Activated CD8-positive, alpha-beta memory T cell treated with anti-CD3 and anti-CD28 coated beads for 4 hours (primary cell): ENCODE measurements around the gene GCSH.
A peak's percentile ranks its signal among the peaks of the same experiment; 100 is the strongest.
"Not testable (repeated sequence)": the region's sequence is repeated elsewhere in the genome, so short reads cannot be mapped to it uniquely, and the experiment has no call there.

Source experiments
- DNase-seq, 2 donors: peaks; one replicate each; pipeline ENCODE4 v3.0.0-alpha.2; 2020; ENCODE audit warnings: low read depth in 2 of 2

Gene GCSH

DNA sequence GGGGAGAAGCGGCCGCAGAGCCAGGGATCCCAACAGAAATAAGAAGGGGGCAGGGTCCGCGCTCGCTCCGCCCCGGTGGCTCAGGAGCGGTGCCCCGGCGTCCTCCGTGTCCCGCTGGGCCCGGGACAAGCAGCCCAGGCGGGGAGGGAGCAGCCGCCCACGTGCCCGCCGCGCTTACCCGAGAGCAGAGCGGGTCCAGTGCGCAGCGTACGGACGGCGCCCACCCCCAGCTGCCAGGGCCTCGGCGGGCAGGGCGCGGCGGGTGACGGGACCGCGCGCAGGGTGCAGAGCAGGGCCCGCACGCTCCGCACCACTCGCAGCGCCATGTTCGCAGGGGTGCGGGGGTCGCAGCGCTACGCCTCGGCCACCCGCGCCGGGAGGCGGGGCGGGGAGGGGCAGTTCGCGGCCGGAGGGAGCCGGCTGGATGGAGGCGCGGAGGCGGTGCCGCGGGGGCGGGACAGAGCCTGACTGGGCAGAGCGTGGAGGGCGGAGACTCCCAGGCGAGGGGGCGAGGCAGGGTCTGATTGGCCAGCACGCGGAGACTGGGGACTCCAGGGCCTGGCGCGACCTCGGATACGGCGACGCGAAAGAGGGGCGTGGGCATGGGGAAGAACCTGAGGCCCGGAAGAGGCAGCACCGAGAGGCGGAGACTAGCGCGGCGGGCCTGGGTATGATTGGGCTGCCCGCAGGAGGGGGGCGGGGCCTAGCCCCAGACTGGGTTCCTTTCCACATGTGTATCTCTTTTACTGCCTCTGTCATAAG is at the start of gene GCSH:
GCSH (minus strand) TSS at position 443 of the 762 bp plus-strand sequence; CDS start at position 326, 117 bp downstream.
- peak; percentile 96 to 97 for DNase-seq

DNA sequence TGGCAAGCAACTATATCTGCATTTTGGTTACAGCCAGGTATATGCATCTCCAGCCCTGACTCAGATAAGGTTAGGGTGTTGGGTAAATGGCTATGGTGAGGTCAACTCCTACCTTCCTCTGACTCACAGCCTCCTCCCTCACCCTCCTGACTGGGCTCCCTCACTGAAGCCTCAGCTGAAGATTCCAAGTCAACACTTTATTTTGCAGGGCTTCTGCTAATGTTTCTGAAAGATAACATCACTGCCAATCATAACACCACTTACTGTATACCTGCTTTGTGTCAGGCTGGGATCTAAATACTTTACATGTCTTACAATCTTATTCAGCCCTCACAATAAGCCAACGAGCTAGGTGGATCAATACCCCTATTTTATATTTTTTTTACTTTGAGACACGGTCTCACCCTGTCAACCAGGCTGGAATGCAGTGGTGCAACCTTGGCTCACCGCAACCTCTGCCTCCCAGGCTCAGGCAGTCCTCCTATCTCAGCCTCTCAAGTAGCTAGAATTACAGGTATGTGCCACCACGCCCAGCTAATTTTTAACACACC is 47.8 kb upstream of the GCSH start:
- DNase-seq = no peak

DNA sequence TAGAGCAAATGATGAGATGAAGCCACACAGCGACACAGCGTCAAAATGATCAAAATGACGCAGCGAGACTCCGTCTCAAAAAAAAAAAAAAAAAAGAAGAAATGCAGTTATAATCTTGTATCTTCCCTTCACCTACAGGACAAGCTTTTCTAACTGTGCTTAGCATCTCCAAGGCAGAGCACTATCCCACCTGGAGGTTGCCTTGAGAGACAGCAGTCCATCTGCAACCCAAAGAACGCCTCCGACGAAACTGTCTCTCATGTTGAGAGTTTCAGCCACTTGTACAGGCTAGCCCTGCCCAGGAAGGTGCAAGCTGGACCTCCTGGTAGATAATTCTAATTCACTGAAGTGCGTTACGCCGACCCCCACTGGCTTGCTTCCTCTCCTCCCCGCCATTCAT is 46.7 kb upstream of the GCSH start:
- DNase-seq = no peak

DNA sequence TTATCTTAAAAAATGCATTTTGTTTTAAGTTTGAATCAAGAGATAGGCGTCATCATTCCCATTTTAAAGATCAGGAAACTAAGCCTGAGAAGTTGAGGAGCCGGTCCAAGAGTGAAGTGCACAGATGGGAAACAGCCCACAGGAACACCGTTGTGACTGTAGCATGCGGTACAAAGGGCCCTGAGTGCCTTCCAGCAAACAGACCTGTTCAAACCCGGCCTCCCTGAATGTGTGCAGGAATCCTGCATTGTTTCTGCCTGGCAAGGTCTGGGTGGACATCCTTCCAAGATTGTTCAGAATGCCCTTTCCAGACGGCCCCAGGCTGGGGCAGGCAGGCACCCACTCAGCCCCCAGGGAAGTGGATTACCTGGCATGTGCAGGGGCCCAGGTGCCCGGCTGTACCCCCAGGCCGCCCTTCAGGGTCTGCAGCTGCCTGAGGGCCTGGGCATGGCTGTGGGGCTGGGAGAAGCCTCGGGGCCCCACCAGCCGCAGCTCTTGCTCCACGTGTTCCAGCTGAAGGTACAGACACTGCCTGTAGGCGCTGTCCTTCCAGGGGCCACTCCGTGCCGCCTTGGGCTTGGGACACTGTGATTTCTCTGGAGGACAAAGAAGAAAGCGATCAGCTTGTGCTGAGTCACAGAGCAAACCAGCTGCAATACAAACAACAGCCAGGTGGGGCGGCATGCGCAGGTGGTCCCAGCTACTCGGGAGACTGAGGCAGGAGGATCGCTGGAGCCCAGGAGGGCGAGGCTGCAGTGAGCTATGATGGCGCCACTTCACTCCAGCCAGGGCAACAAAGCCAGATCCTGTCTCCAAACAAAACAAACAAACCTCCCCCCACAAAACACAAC is 45.0 kb upstream of the GCSH start:
- no peak for DNase-seq

DNA sequence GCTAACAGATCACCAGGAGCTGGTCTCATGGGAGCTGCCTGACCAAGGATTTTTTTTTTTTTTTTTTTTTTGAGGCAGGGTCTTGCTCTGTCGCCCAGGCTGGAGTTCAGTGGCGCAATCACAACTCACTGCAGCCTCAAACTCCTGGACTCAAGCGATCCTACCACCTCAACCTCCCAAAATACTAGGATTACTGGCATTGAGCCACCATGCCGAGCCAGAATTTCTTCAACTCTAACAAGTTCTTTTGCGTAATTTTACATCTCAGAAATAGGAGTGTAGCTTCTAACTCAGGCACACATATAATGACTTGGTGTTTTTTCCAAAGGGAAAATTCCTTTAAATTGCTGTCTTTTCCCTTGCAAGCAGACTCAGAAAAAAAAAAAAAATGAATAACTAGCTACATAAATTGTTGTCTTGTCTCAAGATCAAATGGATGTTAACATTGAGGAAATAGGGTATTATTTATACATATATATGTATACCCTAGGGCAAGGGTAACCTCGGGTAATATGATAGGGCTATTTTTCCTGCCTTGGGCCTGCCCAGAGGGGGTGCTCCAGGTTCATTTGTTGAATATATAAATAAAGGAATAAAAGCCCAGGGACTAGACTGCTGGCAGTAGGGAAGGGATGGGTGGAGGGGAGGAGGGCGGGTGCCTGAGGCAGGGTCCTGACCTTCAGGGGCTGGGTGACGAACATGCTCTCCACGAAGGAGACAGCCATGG is 42.8 kb upstream of the GCSH start:
- no peak for DNase-seq

DNA sequence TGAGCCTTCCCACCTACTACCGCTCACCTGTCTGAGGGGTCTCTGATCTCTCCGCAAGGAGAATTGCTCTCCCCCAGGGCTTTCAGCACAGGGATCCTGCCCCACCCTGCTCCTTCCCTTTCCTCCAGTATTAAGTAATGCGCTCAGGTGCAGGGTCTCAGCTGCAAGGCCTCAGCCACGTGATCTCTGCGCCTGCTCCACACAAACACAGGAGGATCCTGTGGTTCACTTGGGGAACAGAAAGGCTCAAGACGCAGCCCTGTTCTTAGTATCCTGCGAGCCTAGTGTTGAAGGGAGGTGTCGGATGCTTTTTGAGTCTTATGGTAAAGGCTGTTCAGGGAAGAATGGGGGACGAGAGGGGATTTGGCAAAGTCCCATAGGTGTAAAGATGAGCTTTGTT is 41.6 kb upstream of the GCSH start:
- no peak for DNase-seq

DNA sequence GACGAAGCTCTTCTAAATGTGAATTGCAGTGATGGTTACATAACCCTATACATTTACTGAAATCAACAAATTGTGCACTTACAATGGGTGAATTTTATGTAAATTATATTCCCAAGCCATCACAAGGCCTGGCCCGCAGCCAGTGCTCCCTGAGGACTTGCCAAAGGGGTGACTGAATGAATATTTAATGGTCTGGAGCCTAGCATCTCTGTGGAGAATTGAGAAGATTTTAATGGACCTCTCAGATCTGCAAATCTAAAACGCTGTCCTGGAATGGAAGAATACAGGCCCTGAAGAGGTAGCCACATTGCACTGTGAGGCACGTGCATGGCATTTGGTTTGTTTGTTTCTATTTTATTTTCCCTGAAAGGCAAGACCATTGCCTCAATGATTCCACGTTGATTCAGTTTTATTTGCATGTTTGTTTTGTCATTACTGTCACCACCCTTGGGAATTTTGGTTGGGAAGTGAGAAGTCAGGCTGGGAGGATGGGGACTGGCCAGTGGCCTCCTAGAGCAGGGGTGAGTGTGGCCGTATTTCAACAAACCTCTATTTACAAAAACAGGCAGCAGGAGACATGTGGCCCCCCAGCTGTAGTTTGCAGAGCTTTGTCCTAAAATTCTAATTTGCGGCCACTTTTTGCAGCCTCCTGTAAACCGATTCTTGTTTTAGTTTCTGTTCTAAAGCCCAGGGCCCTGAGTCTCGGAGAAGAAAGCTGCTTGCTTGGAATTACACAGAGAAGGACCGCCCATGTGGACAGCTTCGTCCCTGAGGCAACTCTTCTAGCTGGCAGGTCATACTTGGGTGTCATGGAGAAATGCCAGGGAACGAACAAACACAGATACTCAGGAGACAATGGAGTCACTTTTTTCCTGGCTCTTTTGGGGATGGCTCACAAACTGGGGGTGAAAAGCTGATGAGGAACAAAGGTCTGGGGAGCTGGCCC is 40.5 kb upstream of the GCSH start:
- no peak for DNase-seq

DNA sequence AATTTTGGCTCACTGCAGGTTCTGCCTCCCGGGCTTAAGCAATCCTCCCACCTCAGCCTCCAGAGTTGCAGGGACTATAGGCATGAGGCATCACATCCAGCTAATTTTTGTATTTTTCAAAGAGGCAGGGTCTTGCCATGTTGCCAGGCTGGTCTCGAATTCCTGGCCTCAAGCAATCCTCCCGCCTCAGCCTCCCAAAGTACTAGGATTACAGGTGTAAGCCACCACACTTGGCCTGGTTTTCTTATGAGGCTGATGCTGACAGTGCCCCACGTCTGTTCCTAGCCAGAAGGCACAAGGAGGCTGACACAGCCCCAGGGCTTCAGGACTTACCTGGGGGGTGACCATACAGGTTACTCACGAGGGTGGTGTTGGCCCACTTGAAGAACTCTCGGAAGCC is 33.9 kb upstream of the GCSH start:
- DNase-seq = no peak

DNA sequence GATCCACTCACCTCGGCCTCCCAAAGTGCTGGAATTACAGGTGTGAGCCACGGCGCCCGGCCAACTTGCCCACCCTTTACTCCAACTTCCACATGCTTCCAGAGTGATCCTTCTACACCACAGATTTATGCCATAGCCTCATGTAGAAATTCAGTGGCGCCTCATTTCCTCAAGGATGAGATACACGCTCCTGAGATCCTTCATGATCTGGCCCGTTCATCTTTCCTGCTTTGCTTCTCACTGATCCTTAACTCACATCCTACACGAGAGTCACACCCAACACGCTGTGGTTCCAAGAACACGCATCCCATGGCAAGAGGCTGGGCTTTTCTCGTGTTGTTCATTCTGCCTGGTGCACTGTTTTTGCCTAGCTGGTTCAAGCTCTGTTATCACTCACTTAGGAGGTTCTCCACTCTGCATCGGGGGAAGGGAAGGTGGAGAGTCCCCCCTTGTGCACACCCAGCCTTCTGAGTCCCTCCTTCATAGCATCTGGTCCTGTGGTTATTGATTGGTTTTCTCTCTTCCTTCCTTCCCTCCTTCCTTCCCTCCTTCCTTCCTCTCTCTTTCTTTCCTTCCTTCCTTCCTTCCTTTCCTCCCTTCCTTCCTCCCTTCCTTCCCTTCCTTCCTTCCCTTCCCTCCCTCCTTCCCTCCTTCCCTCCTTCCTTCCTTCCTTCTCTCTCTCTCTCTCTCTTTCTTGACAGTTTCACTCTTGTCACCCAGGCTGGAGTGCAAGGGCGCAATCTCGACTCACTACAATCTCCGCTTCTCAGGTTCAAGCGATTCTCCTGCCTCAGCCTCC is 32.7 kb upstream of the GCSH start:
- DNase-seq = no peak

DNA sequence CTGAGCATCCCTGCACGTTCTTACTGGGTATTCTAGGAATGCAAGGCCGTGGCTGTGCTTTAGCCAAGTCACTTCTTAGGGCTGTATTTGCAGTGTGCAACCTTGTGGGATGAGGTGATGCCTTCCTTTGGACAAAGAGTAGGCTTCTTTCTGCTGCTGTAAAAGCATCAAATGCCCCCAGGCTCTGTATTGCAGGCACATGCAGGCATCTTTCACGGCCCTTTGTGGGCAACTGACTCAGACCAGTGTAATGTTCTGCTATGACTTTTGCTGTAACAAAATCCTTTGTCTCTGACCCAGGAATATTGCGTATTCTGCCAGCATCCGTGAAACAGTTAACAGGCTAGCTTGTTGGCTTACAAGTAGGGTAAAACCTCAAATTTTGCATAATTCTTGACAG is 30.9 kb upstream of the GCSH start:
- DNase-seq = no peak

DNA sequence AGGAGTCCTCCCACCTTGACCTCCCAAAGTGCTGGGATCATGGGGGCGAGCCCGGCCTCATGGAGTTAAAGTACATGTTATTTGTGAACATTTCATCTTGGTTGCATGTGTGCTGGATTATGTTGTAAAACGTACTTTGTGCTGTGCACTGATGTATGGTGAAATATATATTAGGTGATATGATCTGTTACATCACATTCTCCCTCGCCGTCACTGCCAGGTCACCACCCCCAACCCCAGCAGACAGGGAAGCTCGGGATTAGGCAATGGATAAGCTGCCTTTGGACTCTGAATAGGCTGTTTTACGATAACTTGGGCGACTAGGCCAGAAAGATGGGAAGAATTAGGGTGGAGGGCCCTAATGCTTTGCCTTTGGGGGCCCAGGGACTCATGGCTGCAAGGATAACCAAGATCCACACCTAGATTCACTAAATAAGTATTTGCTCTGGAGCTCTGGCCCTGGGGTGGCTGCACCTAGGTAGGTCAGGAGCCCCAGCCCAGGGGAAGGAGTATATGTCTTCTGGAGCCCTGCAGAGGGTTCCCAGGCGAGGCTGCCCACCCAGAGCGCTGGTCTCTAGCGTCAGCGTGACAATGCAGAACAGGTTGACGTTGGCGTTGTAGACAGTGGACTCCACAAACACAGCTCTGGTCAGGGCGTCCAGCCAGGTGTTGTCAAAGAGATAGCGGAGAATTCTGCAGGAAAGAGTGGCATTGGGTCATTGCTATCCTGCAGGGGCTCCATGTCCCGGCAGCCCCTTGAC is 27.1 kb upstream of the GCSH start:
- no peak for DNase-seq

DNA sequence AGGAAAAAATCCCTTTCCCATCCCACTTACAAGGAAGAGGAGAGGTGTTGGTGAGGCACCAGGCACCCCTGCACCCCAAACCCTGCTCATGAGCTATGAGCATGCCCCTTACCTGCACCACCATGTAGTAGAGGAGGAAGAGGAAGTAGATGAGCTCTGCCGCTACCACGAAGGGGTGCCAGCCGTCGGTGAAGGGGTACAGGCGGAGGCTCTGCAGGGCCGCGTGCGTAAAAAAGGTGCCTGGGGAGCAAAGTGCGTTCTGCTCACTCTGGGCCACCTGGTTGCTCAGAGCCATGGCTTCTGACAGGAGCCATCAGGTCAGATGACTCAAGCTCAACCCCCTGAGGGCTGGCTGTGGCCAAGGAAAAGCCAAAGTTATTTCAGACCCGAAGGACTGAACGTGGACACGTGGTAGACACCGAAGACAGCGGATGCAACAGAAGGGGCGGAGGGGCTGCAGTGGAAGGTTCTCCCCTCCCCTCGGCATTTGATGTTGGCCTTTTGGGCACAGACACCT is 25.3 kb upstream of the GCSH start:
- DNase-seq = no peak

DNA sequence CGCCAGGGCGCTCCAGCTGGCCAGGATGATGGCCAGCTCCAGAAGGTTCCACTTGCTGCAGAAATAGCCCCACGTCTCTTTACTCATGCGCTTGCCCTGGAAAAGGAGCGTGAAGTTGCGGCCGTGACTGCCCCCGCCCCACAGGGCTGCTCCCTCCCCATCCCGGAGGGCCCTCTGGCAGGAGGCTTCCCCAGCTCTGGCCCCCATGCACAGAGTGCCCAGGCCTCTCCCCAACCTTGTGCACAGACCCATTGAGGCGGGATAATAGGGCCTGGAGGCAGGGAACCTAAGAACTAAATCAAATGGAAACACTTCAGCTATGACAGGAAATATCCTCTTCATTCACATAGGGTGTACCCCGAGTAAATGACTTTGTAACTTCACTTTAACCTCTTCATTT is 21.2 kb upstream of the GCSH start:
- DNase-seq = no peak

DNA sequence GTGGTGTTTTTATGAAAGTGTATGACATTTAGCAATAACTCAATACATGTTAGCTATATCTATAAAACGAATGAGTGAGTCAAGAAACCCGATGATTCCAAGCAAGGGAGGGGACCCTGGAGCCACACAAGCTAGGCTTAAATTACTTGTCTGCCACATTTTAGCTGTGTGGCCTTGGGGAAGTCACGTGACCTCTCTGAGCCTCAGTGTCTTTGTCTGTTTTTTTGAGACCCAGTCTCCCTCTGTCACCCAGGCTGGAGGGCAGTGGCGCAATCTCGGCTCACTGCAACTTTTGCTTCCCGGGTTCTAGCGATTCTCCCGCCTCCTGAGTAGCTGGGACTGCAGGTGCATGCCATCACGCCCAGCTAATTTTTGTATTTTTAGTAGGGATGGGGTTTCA is 20.1 kb upstream of the GCSH start:
- no peak for DNase-seq

DNA sequence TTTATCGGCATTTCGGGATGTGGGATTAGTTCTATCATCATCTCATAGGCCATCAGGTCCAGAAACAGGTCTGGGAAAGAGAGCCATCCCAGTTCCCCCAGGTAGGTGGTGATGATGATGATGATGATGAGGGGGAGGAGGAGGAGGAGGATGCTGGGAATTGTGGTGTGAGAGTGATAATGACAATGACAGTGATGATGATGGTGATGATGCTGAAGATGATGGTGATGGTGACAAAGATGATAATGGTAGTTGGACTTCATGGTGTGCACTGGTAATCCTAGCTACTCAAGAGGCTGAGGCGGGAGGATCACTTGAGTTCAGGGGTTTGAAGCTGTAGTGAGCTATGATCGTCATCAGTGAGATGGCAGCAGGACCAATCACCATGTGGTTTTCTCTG is 16.3 kb upstream of the GCSH start:
- no peak for DNase-seq

DNA sequence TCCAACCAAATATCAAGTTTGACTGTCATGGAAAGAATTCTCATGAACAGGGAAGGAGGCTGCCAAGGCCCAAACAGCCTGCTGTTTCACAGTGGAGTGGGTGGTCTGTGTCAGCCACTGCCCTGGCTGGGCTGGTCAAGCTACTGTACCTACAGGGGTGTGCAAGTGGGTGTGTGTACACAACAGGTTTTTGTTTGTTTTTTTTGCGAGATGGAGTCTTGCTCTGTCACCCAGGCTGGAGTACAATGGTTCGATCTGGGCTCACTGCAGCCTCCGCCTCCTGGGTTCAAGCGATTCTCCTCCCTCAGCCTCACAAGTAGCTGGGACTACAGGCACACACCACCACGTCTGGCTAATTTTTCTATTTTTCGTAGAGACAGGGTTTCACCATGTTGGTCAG is 13.1 kb upstream of the GCSH start:
- DNase-seq = not testable (repeated sequence)

DNA sequence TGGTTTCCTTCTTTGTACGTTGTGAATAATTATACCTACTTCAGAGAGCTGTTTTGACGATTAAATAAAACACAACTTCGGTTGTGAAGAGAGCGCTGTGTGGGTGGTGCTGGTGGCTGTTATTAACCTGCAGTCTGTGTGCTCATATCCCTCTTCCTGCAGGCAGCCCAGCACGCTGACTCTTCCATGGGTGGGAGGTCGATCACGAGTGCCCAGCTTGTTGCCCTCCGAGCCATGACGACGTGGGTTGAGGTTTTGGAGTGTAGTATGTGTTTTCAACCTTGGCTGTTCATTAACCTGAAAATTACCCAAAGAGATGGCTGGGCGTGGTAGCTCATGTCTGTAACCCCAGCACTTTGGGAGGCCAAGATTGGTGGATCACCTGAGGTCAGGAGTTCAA is 11.3 kb upstream of the GCSH start:
- no peak for DNase-seq

DNA sequence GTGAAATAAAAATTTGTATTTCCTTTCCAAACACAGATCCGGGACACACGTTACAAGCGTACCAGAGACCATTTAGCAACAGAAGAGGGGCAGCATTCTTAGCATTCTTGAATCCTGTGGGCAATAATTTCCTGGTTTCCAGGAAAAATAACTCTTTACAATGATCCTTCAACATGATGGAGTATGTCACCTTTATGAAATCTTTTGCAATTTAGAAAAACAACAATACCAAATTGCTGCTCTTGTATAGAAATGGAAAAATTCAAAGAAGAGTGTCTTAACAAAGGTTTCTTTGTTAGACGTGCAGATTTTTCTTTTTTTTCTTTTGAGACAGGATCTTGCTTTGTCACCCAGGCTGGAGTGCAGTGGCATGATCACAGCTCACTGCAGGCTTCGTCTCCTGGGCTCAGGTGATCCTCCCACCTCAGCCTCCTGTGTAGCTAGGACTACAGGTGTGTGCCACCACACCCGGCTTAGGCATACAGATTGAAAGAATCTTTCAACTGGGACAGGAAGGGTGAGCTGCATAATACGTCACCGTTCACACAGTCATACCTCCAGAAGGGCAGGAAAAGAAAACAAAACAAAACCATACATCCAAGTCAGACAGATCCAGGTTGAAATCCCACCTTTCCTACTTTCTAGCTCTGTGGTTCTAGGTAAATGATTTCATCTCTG is 10.8 kb upstream of the GCSH start:
- DNase-seq = no peak

DNA sequence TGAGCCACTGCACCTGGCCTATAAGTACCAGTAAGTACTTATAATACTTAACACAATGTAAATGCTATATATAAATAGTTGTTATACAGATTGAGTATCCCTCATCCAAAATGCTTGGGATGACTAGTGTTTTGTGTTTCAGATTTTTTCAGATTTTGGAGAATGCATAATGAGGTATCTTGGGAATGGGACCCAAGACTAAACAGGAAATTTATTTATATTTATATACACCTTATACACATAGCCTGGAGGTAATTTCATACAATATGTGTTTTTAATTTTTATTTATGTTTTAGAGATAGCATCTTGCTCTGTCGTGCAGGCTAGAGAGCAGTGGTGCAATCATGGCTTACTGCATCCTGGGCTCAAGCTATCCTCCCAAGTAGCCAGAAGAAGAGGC is 9.8 kb upstream of the GCSH start:
- no peak for DNase-seq
